ENCODE data around the gene FAM117B. TPM values are rescaled to one million over a fixed set of nuclear protein-coding genes. Genes with fewer than 3 reads are reported as not detected.

FAM117B gene
- total RNA-seq, 4 donors from 2014 or later: 1.7 to 12.3 (median 5.8) TPM

- TF ChIP-seq, protein P1, sequence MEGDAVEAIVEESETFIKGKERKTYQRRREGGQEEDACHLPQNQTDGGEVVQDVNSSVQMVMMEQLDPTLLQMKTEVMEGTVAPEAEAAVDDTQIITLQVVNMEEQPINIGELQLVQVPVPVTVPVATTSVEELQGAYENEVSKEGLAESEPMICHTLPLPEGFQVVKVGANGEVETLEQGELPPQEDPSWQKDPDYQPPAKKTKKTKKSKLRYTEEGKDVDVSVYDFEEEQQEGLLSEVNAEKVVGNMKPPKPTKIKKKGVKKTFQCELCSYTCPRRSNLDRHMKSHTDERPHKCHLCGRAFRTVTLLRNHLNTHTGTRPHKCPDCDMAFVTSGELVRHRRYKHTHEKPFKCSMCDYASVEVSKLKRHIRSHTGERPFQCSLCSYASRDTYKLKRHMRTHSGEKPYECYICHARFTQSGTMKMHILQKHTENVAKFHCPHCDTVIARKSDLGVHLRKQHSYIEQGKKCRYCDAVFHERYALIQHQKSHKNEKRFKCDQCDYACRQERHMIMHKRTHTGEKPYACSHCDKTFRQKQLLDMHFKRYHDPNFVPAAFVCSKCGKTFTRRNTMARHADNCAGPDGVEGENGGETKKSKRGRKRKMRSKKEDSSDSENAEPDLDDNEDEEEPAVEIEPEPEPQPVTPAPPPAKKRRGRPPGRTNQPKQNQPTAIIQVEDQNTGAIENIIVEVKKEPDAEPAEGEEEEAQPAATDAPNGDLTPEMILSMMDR (IDR thresholded peaks at IDR 0.05): no peak
- ATAC-seq (ENCODE audit: low FRiP score) (no peak), DNase-seq (ENCODE audit: low spot score) (no peak)
Observed at GRCh38 chr2:202771336-202771735, 136.6 kb downstream of the FAM117B start.

GRCh38 chr2:202771741-202772460 is 137.1 kb downstream of the FAM117B start:
- no peak for ATAC-seq (ENCODE audit: low FRiP score)
- TF ChIP-seq, protein P1 (IDR thresholded peaks at IDR 0.05): no peak
- DNase-seq (ENCODE audit: low spot score): no peak

DNA sequence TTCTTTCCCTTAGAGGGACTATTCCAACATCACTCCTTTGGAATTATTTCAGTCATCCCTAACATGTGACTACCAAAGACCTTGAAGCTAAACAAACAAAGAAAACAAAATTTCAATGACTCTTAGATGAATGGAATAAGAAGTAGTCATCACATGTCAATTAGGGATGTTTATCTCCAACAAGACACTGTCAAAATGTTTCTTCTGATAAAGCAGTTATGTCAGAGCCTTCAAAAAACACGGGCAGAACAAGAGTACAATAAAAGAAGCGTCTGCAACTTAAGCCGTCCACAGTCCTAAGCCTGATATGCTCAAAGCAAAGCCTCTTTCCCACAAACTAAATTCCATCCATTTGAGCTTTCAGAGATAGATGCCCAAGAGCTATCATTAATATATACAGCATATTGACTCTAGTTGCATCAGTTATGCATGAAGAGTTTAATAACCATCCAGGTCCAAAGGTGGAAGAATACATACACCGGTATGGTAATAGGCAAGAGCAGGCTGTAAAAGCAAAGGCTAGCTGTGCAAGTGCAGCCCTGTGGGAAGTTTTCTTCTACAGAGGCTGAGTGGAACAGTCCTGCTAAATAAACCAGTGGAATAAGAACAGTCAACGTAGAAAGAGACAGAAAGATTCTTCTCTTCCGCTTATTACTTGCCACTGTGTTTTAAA is 138.7 kb downstream of the FAM117B start:
- TF ChIP-seq, protein P1 (IDR thresholded peaks at IDR 0.05): no peak
- ATAC-seq (ENCODE audit: low FRiP score) (no peak), DNase-seq (ENCODE audit: low spot score) (no peak)

DNA sequence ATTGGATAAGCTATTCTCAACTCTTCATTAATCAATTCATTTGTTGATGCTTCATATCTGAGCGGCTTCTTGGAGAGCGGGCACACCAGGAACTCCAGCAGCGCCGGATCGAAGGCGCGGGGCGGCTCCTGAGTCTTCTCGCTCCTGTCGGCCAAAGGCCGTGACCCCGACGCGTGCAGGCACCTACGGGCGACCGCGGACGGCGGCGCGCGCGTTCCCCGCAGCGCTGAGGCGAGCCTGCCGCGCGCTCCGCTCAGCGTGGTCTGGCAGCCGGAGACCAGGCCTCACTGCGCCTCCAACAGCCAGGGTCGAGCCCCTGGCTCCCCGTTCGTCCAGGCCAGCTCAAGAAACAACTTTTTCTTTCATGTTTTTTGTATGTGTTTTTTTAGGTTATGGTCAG is 139.3 kb downstream of the FAM117B start:
- ATAC-seq (ENCODE audit: low FRiP score) (no peak), DNase-seq (ENCODE audit: low spot score) (no peak)
- TF ChIP-seq, protein P1 (IDR thresholded peaks at IDR 0.05): no peak

DNA sequence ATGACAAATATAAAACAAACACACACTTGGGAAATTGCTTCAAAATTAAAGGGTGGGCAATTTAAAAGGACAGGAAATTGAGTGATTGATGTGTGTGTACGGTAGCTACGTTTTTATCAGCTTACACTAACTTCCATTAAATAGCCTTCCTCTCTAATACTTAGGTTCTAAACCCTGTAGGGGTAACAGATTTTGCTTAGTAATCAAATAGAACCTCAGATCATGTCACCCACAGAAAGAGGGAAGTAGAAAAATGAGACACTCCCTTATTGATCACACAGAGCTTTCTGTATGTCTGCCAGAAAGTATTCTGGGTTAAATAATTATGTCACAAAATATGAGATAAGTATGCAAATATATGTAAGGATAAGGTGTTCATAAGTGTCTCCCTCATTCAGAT is 143.4 kb downstream of the FAM117B start:
- TF ChIP-seq, protein P1 (IDR thresholded peaks at IDR 0.05): no peak
- ATAC-seq (ENCODE audit: low FRiP score) (no peak), DNase-seq (ENCODE audit: low spot score) (no peak)

DNA sequence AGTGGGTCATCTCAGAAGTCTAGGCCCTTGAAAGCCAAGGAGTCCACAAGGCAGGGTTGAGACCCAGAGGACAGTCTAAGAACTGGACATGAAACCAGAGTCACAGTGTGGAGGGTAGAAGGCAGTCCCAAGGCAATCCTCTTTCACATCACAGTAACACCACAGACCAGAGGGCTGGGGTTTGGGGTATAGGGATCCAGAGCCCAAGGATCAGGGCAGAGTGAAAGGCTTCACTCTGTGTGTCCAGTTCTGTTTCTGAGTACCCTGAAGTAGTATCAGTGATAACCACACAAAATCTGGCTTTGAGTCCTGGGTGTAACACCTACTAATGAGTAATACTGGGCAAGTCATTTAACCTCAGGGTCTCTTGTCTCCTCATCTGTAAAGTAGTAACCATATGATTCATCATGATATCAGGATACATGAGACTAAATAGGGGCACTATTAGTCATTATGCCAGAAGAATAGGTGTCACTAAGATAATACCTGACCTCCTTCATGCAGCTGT is 145.8 kb downstream of the FAM117B start:
- ATAC-seq (ENCODE audit: low FRiP score) (peak; percentile 64), DNase-seq (ENCODE audit: low spot score) (no peak)
- TF ChIP-seq, protein P1 (IDR thresholded peaks at IDR 0.05): no peak

Data from omental fat pad (tissue), 4 donors.